HG02938 (cell line): ENCODE data around the gene SOD2.
A peak's percentile ranks its signal among the peaks of the same experiment; 100 is the strongest.
"Not testable (repeated sequence)": the region's sequence is repeated elsewhere in the genome, so short reads cannot be mapped to it uniquely, and the experiment has no call there.

ENCODE experiments used
- ATAC-seq: cut with Tn5 transposase; IDR thresholded peaks from one replicate; pipeline ENCODE4 v1.9.1; 2021; ENCODE audit warnings: mild to moderate bottlenecking, moderate library complexity; ENCODE audit not compliant: unreplicated experiment

The SOD2 gene

DNA sequence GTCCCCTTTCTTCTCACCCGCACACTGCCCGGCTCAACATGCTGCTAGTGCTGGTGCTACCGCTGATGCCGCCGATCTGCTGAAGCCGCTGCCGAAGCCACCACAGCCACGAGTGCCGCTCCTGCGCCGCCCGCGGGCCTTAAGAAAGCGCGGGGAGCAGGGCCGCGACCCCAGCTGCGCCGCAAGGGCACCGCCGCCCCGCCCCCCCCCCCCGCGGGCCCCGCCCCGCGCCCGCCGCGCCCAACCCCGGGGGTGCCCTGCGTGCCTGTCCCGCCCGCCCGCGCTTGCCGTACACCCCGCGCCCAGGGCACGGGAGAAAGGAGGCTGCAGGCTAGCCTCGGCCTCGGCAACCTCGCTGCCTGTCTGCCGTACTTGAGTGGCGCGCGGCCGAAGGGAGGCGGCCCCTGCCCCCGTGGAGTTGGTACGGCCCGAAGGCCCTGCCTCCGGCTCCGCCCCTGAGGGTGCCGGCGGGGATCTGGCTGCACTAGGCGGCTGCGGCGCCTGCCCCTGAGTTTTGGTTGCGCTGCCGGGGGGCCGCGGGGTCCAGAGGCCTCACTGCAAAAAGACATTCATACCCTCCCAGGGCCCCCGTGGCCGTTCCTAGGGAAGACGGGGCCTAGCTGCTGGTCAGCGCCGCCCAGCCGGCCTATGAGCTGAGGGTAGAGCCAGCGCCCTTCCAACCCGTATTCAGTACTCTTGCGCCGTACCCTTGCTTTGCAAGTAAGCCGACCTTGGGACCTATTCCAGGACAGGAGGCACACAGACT lies at the start of gene SOD2:
TSS of gene SOD2 (minus strand) at position 114 of the 766 bp plus-strand sequence. CDS start at position 40, 74 bp downstream.
- ATAC-seq = peak; percentile 69

- no peak for ATAC-seq
These were observed 49.1 kb upstream of the SOD2 start for GRCh38 chr6:159742165-159742564.

GRCh38 chr6:159739341-159739740 lies 46.3 kb upstream of the SOD2 start:
- no peak for ATAC-seq

DNA sequence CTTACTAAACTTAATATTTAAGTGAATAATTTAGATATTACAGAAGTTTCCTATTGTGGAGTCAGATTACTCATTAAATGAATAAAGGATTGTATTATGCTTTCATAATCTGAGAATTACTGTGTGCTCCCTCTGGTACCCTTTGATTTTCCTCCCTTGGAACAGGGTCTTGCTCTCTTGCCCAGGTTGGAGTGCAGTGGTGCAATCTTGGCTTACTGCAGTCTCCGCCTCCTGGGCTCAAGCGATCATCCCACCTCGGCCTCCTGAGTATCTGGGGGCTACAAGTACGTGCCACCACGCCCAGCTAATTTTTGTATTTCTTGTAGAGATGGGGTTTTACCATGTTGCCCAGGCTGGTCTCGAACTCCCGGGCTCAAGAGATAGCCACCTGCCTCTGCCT lies 43.9 kb upstream of the SOD2 start:
- ATAC-seq = no peak

- not testable (repeated sequence) for ATAC-seq
These were observed 40.4 kb upstream of the SOD2 start for GRCh38 chr6:159733395-159733794.

- ATAC-seq = not testable (repeated sequence)
These were observed 39.5 kb upstream of the SOD2 start for GRCh38 chr6:159732550-159732949.

- no peak for ATAC-seq
These were observed 37.3 kb upstream of the SOD2 start for GRCh38 chr6:159730332-159730676.

DNA sequence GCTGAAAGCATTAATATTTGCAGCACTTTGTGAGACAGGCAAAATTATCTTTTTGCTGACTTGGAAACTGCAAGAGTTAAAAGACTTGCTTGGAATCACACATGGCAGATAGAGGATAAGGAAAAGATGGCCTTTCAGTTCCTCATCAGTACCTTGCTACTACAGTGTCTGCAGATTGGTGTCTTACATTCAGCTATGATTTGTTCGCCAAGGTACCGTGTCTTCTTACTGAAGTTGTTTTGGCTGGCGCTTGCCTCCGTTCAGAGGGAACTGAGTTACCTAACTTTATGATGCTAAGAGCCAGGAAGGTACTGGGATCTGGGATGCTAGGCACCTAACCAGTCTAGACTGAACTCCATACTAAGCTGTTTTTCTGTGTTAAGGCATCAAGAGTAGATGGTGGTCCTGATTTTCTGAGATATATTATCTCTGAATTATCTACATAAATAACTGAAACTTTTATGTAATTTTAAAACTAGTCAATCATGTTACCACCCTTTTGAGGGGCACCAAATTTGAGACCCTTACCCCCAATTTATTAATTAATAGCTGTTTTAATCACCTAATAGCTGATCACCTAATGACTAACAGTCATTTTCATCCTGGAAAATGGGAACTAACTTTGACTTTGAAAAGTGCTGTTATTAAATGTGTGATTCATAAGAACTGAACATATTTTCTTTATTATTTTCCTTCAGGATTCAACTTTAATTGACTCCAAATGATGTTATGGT lies 36.7 kb upstream of the SOD2 start:
- ATAC-seq = no peak

DNA sequence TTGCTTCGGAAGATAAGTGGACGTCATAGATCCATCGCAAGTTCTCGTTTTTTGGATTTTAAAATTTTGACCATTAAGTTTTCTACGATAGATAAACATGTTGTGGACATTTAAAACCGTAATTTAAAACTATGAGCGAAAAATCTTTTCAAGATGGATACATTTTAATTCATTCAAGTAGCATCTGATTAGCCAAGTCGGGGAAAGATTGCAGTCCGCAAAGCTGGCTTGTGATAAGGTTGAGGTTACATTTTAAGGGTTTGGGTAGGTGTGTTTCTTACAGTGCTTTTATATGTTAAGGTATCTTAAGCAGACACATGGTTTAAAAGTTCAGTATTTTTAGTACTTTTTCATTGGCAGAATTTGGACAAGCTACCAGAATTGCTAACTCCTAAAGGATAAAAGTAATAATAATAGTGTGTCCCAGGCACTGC lies 35.5 kb upstream of the SOD2 start:
- no peak for ATAC-seq

GRCh38 chr6:159727717-159728445 lies 34.8 kb upstream of the SOD2 start:
- peak; percentile 34 for ATAC-seq

- ATAC-seq = peak; percentile 71
These were observed 34.1 kb upstream of the SOD2 start, which contains the start of gene WTAP for GRCh38 chr6:159726918-159727716. Gene WTAP, plus strand, starts transcription at chr6:159727506. Its CDS starts 8,760 bp downstream, at chr6:159736266.

- ATAC-seq = no peak
These were observed 33.3 kb upstream of the SOD2 start for GRCh38 chr6:159726255-159726917.

DNA sequence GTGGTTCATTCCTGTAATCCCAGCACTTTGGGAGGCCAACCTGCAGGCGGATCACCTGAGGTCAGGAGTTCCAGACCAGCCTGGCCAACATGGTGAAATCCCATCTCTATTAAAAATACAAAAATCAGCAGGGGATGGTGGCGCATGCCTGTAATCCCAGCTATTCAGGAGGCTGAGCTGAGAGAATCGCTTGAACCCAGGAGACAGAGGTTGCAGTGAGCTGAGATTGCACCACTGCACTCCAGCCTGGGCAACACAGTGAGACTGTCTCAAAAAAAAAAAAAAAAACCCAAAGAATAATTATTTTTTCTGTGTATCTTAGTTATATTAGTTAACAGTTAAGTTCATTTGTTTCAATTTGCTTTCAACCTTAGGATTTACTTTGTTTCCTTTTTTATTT lies 32.2 kb upstream of the SOD2 start:
- not testable (repeated sequence) for ATAC-seq

DNA sequence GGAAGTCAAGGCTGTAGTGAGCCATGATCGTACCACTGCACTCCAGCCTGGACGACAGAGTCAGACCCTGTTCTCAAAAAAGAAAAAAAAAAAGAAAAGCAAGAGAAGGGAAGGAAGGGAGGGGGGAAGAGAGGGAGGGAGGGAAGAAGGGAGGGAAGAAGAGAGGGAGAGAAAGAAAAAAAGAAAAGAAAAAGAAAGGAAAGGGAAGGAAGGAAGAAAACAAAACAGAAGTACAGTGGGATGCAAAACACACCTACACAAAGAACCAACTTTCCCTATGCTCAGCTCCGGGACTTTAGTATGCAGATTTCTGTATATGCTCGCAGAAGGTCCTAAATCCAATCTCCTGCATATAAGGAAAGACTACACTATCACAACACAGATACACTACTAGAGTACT lies 31.7 kb upstream of the SOD2 start:
- no peak for ATAC-seq

GRCh38 chr6:159723259-159723658 lies 30.2 kb upstream of the SOD2 start:
- ATAC-seq = no peak

- ATAC-seq = no peak
These were observed 29.6 kb upstream of the SOD2 start for GRCh38 chr6:159722655-159723054.

- not testable (repeated sequence) for ATAC-seq
These were observed 28.9 kb upstream of the SOD2 start for GRCh38 chr6:159721981-159722380.

- ATAC-seq = no peak
These were observed 27.7 kb upstream of the SOD2 start for GRCh38 chr6:159720708-159721107.

DNA sequence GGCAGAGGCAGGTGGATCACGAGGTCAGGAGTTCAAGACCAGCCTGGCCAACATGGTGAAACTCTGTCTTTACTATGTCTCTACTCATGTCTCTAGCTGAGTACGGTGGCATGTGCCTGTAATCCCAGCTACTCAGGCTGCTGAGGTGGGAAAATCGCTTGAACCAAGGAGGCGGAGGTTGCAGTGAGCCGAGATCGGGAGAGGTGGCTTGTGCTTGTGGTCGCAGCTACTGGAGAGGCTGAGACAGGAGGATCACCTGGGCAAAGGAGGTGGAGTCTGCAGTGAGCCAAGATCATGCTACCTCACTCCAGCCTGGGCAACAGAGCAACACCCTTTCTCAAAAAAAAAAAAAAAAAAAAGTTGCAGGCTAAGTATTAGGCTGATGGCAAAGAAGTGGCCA lies 26.2 kb upstream of the SOD2 start:
- ATAC-seq = no peak

GRCh38 chr6:159718634-159719033 lies 25.6 kb upstream of the SOD2 start:
- ATAC-seq = no peak
